PC-3 (cell line): ENCODE results near the gene TBC1D9.

Experiments
- CTCF ChIP-seq: fragments of 300-600 bp; sonication (generic); conservative IDR thresholded peaks from 2 replicates; pipeline ENCODE4 v1.5.1; 2017; ENCODE audit warnings: antibody characterized with exemption, low read depth, mild to moderate bottlenecking, low read length
- EZH2phosphoT487 ChIP-seq: fragments of 300-600 bp; sonication (generic); IDR thresholded peaks from 2 replicates; pipeline ENCODE4 v1.6.1; 2018; ENCODE audit warnings: mild to moderate bottlenecking, antibody characterized with exemption, low read length, borderline replicate concordance

- TF ChIP-seq CTCF = no peak
- no peak for TF ChIP-seq EZH2phosphoT487
Observed at GRCh38 chr4:140774956-140775355, 18.8 kb upstream of the TBC1D9 start.
